Fibroblast of lung (primary cell): Measurements from ENCODE around the gene TSBP1. TPM values are rescaled to one million over a fixed set of nuclear protein-coding genes. Genes with fewer than 3 reads are reported as not detected.

Source experiments
- DNase-seq, 2 donors: peaks; one replicate each; pipeline versions ENCODE4 v3.0.0 to v3.0.0-alpha.2; 2010; ENCODE audit warnings: low read depth in 2 of 2
- H2AFZ ChIP-seq: 2 replicates; pipeline ENCODE4 v1.5.1; 2012; ENCODE audit warnings: low read length, control low read depth, inconsistent platforms
- H3K27ac ChIP-seq: 2 replicates; pipeline ENCODE4 v1.5.1; 2011; ENCODE audit warnings: low read length, control low read depth; ENCODE audit not compliant: insufficient read depth
- H3K27me3 ChIP-seq: 2 replicates; pipeline ENCODE4 v1.5.1; 2011; ENCODE audit warnings: mild to moderate bottlenecking, low read length; ENCODE audit not compliant: control insufficient read depth, insufficient read depth
- H3K36me3 ChIP-seq: 2 replicates; pipeline ENCODE4 v1.5.1; 2011; ENCODE audit warnings: low read length; ENCODE audit not compliant: control insufficient read depth, insufficient read depth
- H3K4me1 ChIP-seq: 2 replicates; pipeline ENCODE4 v1.5.1; 2011; ENCODE audit warnings: low read length; ENCODE audit not compliant: control insufficient read depth, insufficient read depth; ENCODE audit errors: extremely low read depth
- H3K4me2 ChIP-seq: 2 replicates; pipeline ENCODE4 v1.5.1; 2011; ENCODE audit warnings: low read length, control low read depth; ENCODE audit not compliant: insufficient read depth; ENCODE audit errors: extremely low read depth
- H3K4me3 ChIP-seq, 4 experiments: fragments of 200-600 bp in 1 of 4; sonication (generic) in 1 of 4; replicated peaks in 1 of 4; 2 replicates each; pipeline ENCODE4 v1.5.1; 2011 to 2016; ENCODE audit warnings: low read length in 4 of 4, low read depth in 3 of 4, mild to moderate bottlenecking in 3 of 4, control low read depth in 2 of 4, inconsistent platforms in 1 of 4, mixed read lengths in 1 of 4; ENCODE audit not compliant: insufficient read depth in 1 of 4; ENCODE audit errors: control extremely low read depth in 1 of 4
- H3K79me2 ChIP-seq: 2 replicates; pipeline ENCODE4 v1.5.1; 2012; ENCODE audit warnings: mild to moderate bottlenecking, low read length, inconsistent platforms; ENCODE audit not compliant: control insufficient read depth, insufficient read depth
- H3K9ac ChIP-seq: 2 replicates; pipeline ENCODE4 v1.5.1; 2011; ENCODE audit warnings: mild to moderate bottlenecking, low read length, control low read depth; ENCODE audit not compliant: insufficient read depth
- H3K9me3 ChIP-seq: 2 replicates; pipeline ENCODE4 v1.5.1; 2012; ENCODE audit warnings: low read depth, low read length; ENCODE audit not compliant: control insufficient read depth, insufficient read depth
- H4K20me1 ChIP-seq: 2 replicates; pipeline ENCODE4 v1.5.1; 2011; ENCODE audit warnings: low read length; ENCODE audit not compliant: control insufficient read depth, insufficient read depth; ENCODE audit errors: extremely low read depth
- CTCF ChIP-seq, 2 donors: IDR thresholded peaks in 1 of 2; conservative IDR thresholded peaks in 1 of 2; 1 replicate in 1 of 2; 2 replicates in 1 of 2; pipeline ENCODE4 v1.5.1; 2011 to 2012; ENCODE audit warnings: low read length in 2 of 2, control low read depth in 1 of 2, inconsistent platforms in 1 of 2, low read depth in 1 of 2, mild to moderate bottlenecking in 1 of 2
- EZH2 ChIP-seq: IDR thresholded peaks from 2 replicates; pipeline ENCODE4 v1.5.1; 2012; ENCODE audit warnings: low read length, control low read depth, mild to moderate bottlenecking; ENCODE audit errors: missing control alignments
- polyA plus RNA-seq, 2 donors: library from polyadenylated mRNA; depleted of rRNA in 1 of 2; stranded (reverse) in 1 of 2; unstranded in 1 of 2; fragments of >200 nt; gene quantifications; 2 replicates each; pipeline ENCODE4 v1.2.1, GENCODE V29; 2011 to 2012; ENCODE audit warnings: missing spikeins in 1 of 2
- total RNA-seq: library from RNA; depleted of rRNA; stranded (reverse); fragments of >200 nt; gene quantifications from 2 replicates; pipeline ENCODE4 v1.2.1, GENCODE V29; 2014

Gene TSBP1
- total and polyA plus RNA-seq, 2 donors (not counting 1 experiment from before 2014, with no cell fraction given), result not detected

- no peak overlapping the region for H2AFZ ChIP-seq
- no peaks in the 10 kb centered on the region for H3K27me3 ChIP-seq
- H3K4me1 ChIP-seq, result no peaks in the 10 kb centered on the region
- no peaks in the 10 kb centered on the region for H3K9me3 ChIP-seq
- no peak for DNase-seq
- no peaks in the 10 kb centered on the region for H3K79me2 ChIP-seq
- TF ChIP-seq EZH2 (no peak), CTCF (conservative IDR thresholded peaks at IDR 0.05 in 1 of 2, IDR thresholded peaks at IDR 0.05 in 1 of 2; ENCODE audit: low read depth in 1 of 2, low read length in 2 of 2) (no peak)
- no peak overlapping the region for H3K4me3 ChIP-seq
- no peak overlapping the region for H3K9ac ChIP-seq
- no peak overlapping the region for H3K27ac ChIP-seq
- no peaks in the 10 kb centered on the region for H3K36me3 ChIP-seq
- no peaks in the 10 kb centered on the region for H4K20me1 ChIP-seq
- no peak overlapping the region for H3K4me2 ChIP-seq
Measured at GRCh38 chr6:32355018-32355417, 16.7 kb downstream of the TSBP1 start.

GRCh38 chr6:32353348-32353747 is 18.4 kb downstream of the TSBP1 start:
- H3K9ac ChIP-seq, result no peak overlapping the region
- H3K36me3 ChIP-seq, result no peaks in the 10 kb centered on the region
- no peak for TF ChIP-seq EZH2
- no peak for TF ChIP-seq CTCF (conservative IDR thresholded peaks at IDR 0.05 in 1 of 2, IDR thresholded peaks at IDR 0.05 in 1 of 2; ENCODE audit: low read depth in 1 of 2, low read length in 2 of 2)
- H3K27ac ChIP-seq, result no peak overlapping the region
- no peaks in the 10 kb centered on the region for H3K79me2 ChIP-seq
- H3K9me3 ChIP-seq, result no peaks in the 10 kb centered on the region
- no peaks in the 10 kb centered on the region for H4K20me1 ChIP-seq
- DNase-seq, result no peak
- no peak overlapping the region for H3K4me2 ChIP-seq
- H3K4me3 ChIP-seq, result no peak overlapping the region
- H3K27me3 ChIP-seq, result no peaks in the 10 kb centered on the region
- no peaks in the 10 kb centered on the region for H3K4me1 ChIP-seq
- H2AFZ ChIP-seq, result no peak overlapping the region

DNA sequence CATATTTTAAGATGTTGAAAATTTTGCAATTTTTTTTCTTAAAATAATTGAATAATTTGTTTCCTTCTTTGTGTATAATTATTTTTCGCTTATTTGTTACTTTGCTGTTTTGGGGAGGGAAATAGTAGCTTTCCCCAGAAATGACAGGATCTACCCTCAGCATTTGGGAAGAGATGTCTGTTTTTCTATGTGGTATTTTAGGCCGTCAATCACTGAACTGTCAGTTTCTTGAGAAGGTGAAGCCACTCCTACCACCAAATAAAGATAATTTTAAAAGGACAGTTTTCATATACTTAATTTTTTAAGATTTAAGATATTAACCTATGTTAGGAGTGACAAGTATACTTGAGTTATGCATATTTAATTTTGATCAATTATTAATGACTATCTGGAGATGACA is 31.5 kb downstream of the TSBP1 start:
- Histone ChIP-seq H4K20me1 (no peaks in the 10 kb centered on the region), H3K4me3 (no peak overlapping the region), H2AFZ (no peak overlapping the region), H3K79me2 (no peaks in the 10 kb centered on the region), H3K4me1 (no peaks in the 10 kb centered on the region), H3K27me3 (no peaks in the 10 kb centered on the region), H3K9ac (no peak overlapping the region), H3K4me2 (no peak overlapping the region), H3K27ac (no peak overlapping the region), H3K36me3 (no peaks in the 10 kb centered on the region), H3K9me3 (no peaks in the 10 kb centered on the region)
- TF ChIP-seq CTCF (conservative IDR thresholded peaks at IDR 0.05 in 1 of 2, IDR thresholded peaks at IDR 0.05 in 1 of 2; ENCODE audit: low read depth in 1 of 2, low read length in 2 of 2) (no peak), EZH2 (no peak)
- no peak for DNase-seq
